BE2C (cell line): ENCODE data around the gene PSME4.

Experiments
- DNase-seq: peaks from one replicate; pipeline ENCODE4 v3.0.0-alpha.2; 2020
- H3K27me3 ChIP-seq: fragments of 250-450 bp; sonication (Bioruptor Pico); 2 replicates; pipeline ENCODE4 v1.5.1; 2020; ENCODE audit warnings: mild to moderate bottlenecking
- H3K36me3 ChIP-seq: fragments of 250-450 bp; sonication (Bioruptor Pico); 2 replicates; pipeline ENCODE4 v1.5.1; 2020; ENCODE audit warnings: mild to moderate bottlenecking
- H3K4me1 ChIP-seq: fragments of 250-450 bp; sonication (Bioruptor Pico); 2 replicates; pipeline ENCODE4 v1.5.1; 2020
- H3K4me3 ChIP-seq: 2 replicates; pipeline ENCODE4 v1.5.1; 2011; ENCODE audit warnings: low read depth, low read length
- H3K9me3 ChIP-seq: fragments of 250-450 bp; sonication (Bioruptor Pico); 2 replicates; pipeline ENCODE4 v1.5.1; 2020
- CTCF ChIP-seq: IDR thresholded peaks from 2 replicates; pipeline ENCODE4 v1.5.1; 2012; ENCODE audit warnings: mild to moderate bottlenecking, low read depth, low read length

The PSME4 gene

GRCh38 chr2:53884883-53885282 is 85.9 kb downstream of the PSME4 start:
- TF ChIP-seq CTCF: no peak
- DNase-seq: no peak
- Histone ChIP-seq H3K27me3 (no peaks in the 10 kb centered on the region), H3K4me1 (no peaks in the 10 kb centered on the region), H3K9me3 (no peaks in the 10 kb centered on the region), H3K36me3 (peaks cover 4% of the 10 kb centered on the region), H3K4me3 (no peak overlapping the region)

GRCh38 chr2:53881986-53882385 is 88.8 kb downstream of the PSME4 start:
- Histone ChIP-seq H3K4me1 (no peaks in the 10 kb centered on the region), H3K27me3 (no peaks in the 10 kb centered on the region), H3K9me3 (no peaks in the 10 kb centered on the region), H3K36me3 (no peaks in the 10 kb centered on the region; the same call in none of the 2 replicates), H3K4me3 (no peak overlapping the region)
- no peak for DNase-seq
- no peak for TF ChIP-seq CTCF

- Histone ChIP-seq H3K9me3 (no peaks in the 10 kb centered on the region), H3K4me1 (no peaks in the 10 kb centered on the region), H3K36me3 (no peaks in the 10 kb centered on the region; the same call in 1 of the 2 replicates), H3K4me3 (no peak overlapping the region), H3K27me3 (no peaks in the 10 kb centered on the region)
- DNase-seq: no peak
- no peak for TF ChIP-seq CTCF
These were observed 89.4 kb downstream of the PSME4 start for GRCh38 chr2:53881360-53881759.

- no peaks in the 10 kb centered on the region; the same call in 1 of the 2 replicates for H3K36me3 ChIP-seq
- no peak overlapping the region for H3K4me3 ChIP-seq
- H3K9me3 ChIP-seq: no peaks in the 10 kb centered on the region
- TF ChIP-seq CTCF: no peak
- no peaks in the 10 kb centered on the region for H3K27me3 ChIP-seq
- no peaks in the 10 kb centered on the region for H3K4me1 ChIP-seq
- DNase-seq: no peak
These were observed 90.0 kb downstream of the PSME4 start for GRCh38 chr2:53880756-53881155.

GRCh38 chr2:53877556-53877955 is 93.2 kb downstream of the PSME4 start:
- Histone ChIP-seq H3K4me3 (no peak overlapping the region), H3K27me3 (no peaks in the 10 kb centered on the region), H3K36me3 (peaks cover 4% of the 10 kb centered on the region; the same call in 1 of the 2 replicates), H3K9me3 (no peaks in the 10 kb centered on the region), H3K4me1 (no peaks in the 10 kb centered on the region)
- DNase-seq: no peak
- no peak for TF ChIP-seq CTCF

GRCh38 chr2:53877112-53877511 is 93.7 kb downstream of the PSME4 start:
- DNase-seq: no peak

More at GRCh38 chr2:53877112-53877511, 93.7 kb downstream of the PSME4 start:
- no peaks in the 10 kb centered on the region for H3K9me3 ChIP-seq
- no peak for TF ChIP-seq CTCF
- peaks cover 4% of the 10 kb centered on the region; the same call in 1 of the 2 replicates for H3K36me3 ChIP-seq
- H3K27me3 ChIP-seq: no peaks in the 10 kb centered on the region
- H3K4me3 ChIP-seq: no peak overlapping the region
- no peaks in the 10 kb centered on the region for H3K4me1 ChIP-seq
